Astrocyte of the spinal cord (primary cell): ENCODE results near the gene EOGT.

Experiments used
- DNase-seq: peaks from one replicate; pipeline ENCODE4 v3.0.0; 2011; ENCODE audit warnings: low read depth, low spot score
- H3K4me3 ChIP-seq: 2 replicates; pipeline ENCODE4 v1.5.1; 2011; ENCODE audit warnings: low read depth, mild to moderate bottlenecking, low read length, moderate library complexity
- CTCF ChIP-seq: IDR thresholded peaks from 2 replicates; pipeline ENCODE4 v1.5.1; 2012; ENCODE audit warnings: low read depth, mild to moderate bottlenecking, low read length, inconsistent platforms
- in situ Hi-C: cut with HindIII; loops from 2 replicates; pipeline ENCODE4 v1.10.0; 2017; ENCODE audit warnings: low sequenced_read_pairs

Gene EOGT

GRCh38 chr3:68953816-68954444, 59.6 kb downstream of the EOGT start:
- TF ChIP-seq CTCF = no peak
- DNase-seq = no peak
- no peak overlapping the region for H3K4me3 ChIP-seq
- in situ Hi-C loops = no loop called here

- H3K4me3 ChIP-seq = no peak overlapping the region
- no peak for TF ChIP-seq CTCF
- in situ Hi-C loops = no loop called here
- no peak for DNase-seq
Measured at GRCh38 chr3:68945225-68945624, 68.3 kb downstream of the EOGT start.

GRCh38 chr3:68943753-68944500, 69.6 kb downstream of the EOGT start:
- in situ Hi-C loops = no loop called here
- no peak for TF ChIP-seq CTCF
- no peak overlapping the region for H3K4me3 ChIP-seq
- DNase-seq = no peak

DNA sequence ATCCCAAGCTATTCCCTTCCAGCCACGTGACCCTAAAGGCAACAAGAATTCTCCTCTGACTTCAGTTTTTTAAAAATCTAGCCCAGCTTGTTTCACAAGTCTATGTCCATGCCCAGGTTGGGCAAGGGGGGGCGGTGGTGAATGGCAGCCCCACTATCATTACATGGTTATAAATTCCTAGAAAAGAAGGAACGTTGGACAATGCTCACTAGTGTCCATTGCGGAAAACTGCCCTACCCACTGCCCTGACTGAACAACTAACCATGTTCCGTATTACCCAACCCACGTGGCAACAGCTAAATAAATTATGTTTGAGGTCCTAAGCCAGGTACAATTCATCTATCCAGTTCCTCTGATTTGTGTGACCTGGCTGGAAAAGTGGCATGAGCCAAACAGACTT, 72.4 kb downstream of the EOGT start:
- TF ChIP-seq CTCF = no peak
- in situ Hi-C loops = no loop called here
- no peak overlapping the region for H3K4me3 ChIP-seq
- no peak for DNase-seq

- DNase-seq = no peak
- H3K4me3 ChIP-seq = no peak overlapping the region
- in situ Hi-C loops = no loop called here
- no peak for TF ChIP-seq CTCF
Measured at GRCh38 chr3:68936856-68937255, 76.6 kb downstream of the EOGT start.

DNA sequence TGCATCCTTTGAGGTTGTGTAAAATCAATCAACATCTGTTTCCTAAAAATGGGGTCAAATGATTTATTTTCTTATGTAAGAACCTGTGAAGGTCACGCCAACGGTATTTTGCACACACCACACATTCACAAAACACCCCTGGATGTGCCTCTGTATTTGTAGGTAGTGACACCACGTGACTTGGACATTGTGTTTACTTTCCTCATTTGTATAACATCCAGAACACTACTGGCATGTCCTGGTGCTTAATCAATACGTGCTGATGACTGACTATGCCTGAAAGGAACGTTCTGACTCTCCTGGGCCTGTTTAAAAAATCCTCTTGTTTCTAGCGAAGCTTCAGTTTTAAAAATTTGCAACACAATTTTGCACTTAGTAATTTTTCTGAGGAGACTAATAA, 77.7 kb downstream of the EOGT start:
- in situ Hi-C loops = no loop called here
- H3K4me3 ChIP-seq = no peak overlapping the region
- TF ChIP-seq CTCF = no peak
- DNase-seq = no peak
